GM21528 (cell line): ENCODE measurements around the gene CCNL2.

Experiments
- ATAC-seq: cut with Tn5 transposase; IDR thresholded peaks from one replicate; pipeline ENCODE4 v1.9.1; 2021; ENCODE audit warnings: mild to moderate bottlenecking, moderate library complexity; ENCODE audit not compliant: unreplicated experiment, low FRiP score

The CCNL2 gene

DNA sequence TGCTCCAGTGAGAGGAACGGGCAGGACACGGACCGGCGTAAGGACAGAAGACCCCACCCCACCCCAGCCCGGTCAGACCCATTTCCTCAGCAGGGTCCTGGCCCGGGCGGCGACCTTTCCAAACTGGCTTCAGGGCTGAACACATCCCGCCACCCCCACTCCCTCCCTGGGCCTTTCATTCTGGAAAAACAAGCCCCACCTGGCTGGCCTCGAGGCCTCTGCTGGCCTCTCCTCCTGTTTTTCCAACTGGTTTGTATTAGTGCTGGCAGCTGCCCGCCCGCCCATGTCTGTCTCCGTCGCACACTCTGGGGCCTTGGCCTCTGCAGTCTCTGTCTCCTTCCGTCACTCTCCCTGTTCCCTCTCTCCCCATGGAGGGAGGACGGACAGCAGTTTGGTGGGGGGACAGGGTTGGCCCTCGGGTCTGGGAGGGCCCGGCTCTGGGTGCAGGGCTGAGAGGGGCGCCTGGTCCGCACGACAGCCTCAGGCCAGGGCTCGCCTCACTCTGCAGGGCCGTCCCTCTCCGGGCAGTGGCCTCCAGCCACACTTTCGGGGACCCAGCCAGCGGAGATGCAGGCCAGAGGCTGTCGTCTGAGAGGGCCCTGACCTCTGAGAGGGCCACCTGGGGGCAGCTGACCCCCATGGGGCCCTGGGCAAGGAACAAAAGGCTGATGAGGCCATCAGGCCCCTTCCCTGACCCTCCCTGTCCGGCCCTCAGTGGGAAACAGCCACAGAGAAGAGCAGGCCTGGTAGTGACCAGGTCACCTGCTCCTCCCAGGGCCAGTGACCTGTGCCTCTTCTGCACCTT is 39.3 kb downstream of the CCNL2 start:
- no peak for ATAC-seq

DNA sequence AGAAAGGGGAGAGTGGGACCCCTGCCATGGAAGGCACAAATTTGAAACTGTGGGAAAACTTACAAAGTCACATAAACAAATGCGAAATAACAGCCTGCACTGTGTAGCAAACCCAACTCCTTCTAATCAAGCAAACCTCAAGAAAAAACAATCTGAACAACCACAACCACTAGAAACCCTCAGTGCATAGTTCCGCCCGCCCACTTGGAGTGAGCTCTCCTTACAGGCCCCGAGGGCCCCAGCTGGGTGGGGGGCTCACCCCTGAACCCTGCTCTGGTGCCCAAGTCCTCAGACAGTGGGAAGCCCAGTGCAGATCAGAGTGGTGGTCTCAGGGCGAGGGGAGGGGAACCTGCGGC is 39.8 kb downstream of the CCNL2 start:
- no peak for ATAC-seq

DNA sequence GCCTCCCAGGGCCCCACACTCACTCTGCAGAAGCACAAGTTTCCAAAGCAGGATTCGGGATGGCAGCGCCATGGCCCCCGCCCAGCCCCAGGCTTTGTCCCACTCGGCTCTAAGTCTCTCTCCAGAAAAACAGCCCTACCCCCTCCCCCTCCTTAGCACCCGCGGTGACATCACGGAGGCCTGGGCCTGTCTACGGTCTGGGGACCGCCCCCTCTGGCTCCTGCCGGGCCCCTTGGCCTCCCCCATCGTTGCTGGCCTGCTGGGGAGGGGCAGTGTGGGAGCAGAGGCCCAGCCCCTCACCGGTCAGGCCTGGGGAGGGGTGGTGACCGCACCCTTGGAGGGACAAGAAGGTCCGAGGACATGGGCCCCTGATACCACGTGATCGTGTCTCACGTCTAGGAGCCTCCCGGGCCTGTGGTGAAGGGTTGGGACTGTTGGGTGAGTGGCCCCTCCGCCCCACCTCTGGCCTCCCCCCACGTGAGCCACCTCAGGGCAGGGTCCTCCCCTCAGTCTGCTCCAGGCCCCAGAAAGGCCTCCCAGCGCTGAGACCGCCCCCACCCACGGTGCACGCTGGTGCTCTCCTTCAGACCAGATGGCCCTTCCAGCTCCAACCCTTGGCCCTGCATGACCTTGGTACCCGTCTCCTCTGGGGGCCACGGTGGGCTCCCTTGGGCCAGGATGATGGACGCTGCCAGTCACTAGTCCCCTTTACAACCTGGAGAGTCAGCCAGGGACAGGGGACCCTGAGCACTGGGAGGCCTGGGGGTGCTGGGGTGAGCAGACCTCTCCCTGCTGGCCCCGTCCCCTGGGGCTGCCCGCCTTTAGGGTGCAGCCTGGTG is 40.5 kb downstream of the CCNL2 start, which contains the start of gene MXRA8:
MXRA8 (minus strand) TSS at position 123 of the 839 bp plus-strand sequence; CDS start at position 72, 51 bp downstream.
- ATAC-seq = no peak

GRCh38 chr1:1357871-1358432 is 41.2 kb downstream of the CCNL2 start:
- no peak for ATAC-seq

DNA sequence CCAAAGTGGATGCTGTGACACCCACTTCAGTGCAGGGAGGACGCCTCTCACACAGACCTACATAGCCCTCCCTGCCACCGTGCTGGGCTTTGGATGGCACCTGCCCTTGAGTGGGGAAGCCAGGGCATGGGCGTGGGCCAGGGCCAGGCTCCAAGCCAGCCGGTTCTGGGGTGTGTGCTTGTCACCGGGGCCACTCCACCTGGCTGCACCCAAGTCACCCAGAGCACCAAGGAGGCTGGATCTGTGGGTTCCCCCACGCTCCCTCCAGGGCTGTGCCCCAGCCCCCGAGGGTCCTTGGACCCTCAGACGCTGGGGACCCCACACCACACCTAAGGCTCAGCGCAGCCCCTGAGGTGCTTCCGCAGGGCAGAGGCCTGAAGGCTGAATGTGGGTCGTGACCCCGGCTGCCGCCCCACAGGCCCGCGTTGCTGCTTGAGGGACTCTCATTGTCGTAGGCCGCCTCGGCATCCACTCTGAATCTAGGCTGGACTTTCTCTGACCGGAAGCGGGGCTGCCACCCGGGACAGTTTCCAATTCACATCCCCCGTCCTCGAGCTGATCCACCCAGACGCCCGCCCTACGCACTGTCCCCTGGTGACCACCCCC is 42.2 kb downstream of the CCNL2 start:
- no peak for ATAC-seq

GRCh38 chr1:1356166-1356795 is 42.9 kb downstream of the CCNL2 start:
- ATAC-seq = no peak

DNA sequence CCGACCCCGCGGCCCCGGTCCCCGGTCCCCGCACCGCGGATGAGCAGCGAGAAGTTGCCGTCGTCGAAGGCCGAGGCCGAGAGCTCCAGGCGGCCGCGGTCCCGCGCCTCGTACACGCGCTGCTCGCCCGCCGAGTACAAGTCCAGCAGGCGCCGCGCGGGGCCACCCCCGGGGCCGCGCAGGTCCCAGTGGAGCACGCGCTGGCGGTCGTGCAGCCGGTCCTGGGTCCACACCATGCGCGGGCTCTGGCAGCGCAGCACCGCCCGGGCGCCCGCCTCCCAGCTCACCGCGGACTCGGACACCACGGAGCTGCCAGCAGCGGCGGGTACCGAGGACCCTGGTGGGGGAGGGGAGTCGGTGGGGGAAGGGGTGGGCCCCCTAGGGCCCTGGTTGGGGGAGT is 43.7 kb downstream of the CCNL2 start:
- ATAC-seq = no peak

GRCh38 chr1:1354271-1355247 is 44.6 kb downstream of the CCNL2 start:
- no peak for ATAC-seq

DNA sequence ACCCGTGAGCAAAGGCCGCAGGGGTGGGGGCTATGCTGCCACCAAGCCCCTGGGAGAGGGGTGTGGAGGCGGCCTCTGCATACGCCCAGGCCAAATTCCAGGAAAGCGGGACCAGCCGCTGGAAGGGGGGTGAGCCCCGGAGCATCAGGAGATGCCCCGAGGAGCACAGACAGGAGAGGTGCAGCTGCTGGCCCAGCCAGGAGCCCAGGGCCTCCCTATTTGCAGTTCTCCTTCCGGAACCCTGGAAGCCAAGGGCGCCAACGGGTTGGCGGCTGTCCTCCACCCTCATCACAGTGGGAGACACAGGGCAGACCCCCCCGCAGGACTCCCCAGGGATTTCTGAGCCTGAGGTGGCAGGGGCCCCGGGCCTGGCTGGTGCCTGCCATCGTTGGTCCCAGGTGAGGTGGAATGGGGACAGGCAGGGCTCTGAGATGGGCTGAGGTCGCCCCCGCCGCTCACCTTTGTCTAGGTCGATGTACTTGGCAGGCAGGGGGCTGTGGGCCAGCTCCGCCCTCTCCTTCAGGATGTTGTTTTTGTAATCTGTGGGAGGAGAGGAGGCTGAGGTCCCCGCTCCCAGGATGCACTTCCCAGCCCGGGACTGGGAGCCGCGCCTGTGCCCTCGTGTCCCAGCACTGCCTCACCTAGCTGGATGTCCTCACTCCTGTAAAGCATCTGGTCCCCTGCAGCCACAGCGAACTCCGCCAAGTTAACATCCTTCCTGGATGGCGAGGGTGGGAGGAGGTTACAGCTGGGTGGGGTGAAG is 45.6 kb downstream of the CCNL2 start:
- ATAC-seq = no peak

- no peak for ATAC-seq
Observed at GRCh38 chr1:1352786-1353388, 46.2 kb downstream of the CCNL2 start.

DNA sequence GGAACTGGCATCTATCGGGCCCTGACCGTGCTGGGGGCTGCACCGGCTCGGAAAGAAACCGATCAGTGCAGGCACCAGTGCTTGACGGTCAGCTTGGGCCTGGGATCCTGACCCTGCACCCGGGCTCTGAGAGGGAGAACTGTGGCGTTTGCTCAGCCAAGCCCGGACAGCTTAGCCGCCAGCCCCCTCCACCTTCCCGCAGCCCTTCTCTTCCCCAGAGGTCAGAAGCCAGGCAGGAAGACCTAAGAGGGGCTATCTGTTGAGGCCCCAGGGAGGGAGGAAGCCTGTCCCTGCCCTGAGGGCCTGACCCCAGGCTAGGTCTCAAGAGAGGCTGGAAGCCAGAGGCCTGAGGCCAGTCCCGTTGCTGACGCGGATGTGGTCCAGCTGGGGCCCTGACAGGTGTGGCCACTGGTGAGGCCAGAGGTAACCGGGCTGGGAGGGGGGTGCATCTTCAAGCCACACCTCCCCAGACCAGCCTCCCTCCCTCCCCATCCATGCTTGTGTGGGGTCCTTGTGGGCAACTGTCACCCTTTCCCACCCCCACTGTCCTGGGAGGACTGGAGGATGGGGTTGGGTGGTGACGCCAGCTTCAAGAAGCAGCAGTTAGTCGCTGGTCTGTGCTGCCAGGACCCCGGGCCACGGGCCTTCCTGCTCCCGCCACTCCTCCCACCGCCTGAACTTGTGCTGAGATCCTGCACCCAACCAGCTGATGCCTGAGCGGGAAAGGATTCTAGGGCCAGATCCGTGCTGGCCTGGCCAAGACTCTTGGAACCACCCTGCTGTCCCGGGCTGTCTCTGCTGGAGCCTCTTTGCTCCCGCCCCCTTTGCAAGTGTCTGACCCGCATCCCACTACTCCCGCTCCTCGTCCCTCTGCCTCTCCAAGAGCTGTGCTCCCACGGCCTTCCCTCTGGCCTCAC is 47.4 kb downstream of the CCNL2 start:
- ATAC-seq = no peak

DNA sequence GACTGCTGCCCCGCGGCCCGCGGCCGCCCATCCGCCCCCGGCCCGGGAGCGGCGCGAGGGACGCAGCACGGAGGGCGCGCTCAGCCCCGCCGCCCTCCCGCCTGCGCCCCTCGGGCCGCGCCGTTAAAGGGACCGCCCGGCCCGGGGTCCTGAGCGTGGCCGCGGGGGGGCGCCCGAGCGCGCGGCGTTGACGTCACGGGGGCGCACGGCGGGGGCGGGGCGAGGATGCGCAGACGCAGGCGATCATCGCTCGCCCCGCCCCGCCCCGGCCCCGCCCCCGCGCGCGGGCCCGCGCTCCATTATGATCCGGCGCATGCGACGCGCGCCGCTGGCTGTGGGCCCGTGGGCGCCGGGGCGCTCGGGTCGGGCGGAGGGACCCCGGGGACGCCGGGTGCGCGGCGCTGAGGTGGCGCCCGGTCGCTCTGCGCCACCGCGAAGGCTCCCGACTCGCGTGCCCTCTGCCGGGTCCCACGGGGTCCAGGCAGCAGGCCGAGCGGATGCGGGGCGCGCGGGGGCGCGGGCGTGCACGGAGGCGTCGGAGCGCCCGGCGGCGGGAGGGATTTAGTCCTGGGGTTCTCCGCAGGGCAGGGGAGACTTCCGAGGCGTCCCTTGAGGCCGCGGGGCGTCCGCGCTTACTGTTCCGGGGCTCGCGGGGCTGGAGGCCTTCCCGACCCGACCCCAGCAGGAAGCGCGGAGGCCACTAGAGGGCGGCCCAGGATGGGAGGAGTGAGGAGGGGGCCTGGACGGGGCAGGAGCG is 49.7 kb downstream of the CCNL2 start, which contains the start of gene DVL1:
DVL1 (minus strand) TSS at position 163 of the 757 bp plus-strand sequence. CDS start 353 bp downstream, outside the sequence.
- peak; percentile 57 for ATAC-seq

GRCh38 chr1:1348420-1349255 is 50.5 kb downstream of the CCNL2 start:
- peak; percentile 35 for ATAC-seq

DNA sequence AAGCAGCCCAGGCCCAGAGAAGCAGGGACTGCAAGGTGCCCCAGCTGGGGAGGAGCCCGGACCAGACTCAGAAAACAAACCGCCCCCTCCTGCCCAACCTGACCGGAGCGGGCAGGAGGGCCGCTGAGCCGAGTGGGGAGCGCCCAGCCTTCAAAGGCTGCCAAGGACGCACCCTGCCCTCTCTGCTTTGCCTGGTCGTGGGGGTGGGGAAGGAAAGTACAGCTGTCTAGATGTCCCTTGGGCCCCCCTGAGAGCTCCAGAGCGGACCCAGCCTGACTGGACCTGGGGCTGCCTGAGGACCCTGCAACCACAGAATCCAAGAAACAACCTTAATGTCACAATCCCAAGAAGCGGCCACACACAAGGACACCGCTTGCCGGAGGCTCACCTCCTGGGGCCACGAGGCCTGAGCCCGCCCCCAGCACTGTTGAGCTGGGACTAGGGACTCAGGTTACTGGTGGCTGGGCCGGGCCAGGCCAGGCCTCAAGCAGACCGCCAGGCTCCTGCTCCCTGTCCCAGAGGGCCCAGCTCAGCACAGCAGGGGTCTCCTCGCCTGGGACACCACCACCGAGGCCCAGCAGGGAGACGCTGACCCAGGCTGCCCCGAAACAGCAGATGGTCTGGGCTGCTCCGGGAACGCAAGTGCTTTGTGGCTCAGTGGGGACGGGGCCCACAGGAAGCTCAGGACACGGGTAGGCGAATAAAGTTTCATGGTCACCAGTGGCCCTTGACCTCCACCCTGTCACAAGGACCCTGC is 51.3 kb downstream of the CCNL2 start:
- peak; percentile 1 for ATAC-seq
